Esophagus muscularis mucosa (tissue), 4 donors: Measurements from ENCODE around the gene TRMT5. TPM values are rescaled to one million over a fixed set of nuclear protein-coding genes. Genes with fewer than 3 reads are reported as not detected.

Experiments used
- DNase-seq: peaks from one replicate; pipeline ENCODE4 v3.0.0-alpha.2; 2017; ENCODE audit errors: extremely low spot score
- H3K27ac ChIP-seq, 4 donors: fragments of 200-600 bp; sonication (generic); replicated peaks in 1 of 4; 1 replicate in 3 of 4; 2 replicates in 1 of 4; pipeline ENCODE4 v1.5.1; 2016 to 2019; ENCODE audit warnings: mild to moderate bottlenecking in 1 of 4
- H3K27me3 ChIP-seq, 4 donors: fragments of 200-600 bp; sonication (generic); one replicate each; pipeline versions ENCODE4 v1.5.1 to v1.6.0; 2016 to 2019
- H3K36me3 ChIP-seq, 4 donors: fragments of 200-600 bp; sonication (generic); one replicate each; pipeline ENCODE4 v1.5.1; 2016 to 2019
- H3K4me1 ChIP-seq, 4 donors: fragments of 200-600 bp; sonication (generic); one replicate each; pipeline ENCODE4 v1.5.1; 2016 to 2019
- H3K4me3 ChIP-seq, 4 donors: fragments of 200-600 bp; sonication (generic); 1 replicate in 2 of 4; 2 replicates in 2 of 4; pipeline ENCODE4 v1.5.1; 2016 to 2019; ENCODE audit warnings: mild to moderate bottlenecking in 4 of 4, moderate library complexity in 1 of 4
- H3K9me3 ChIP-seq, 4 donors: fragments of 200-600 bp; sonication (generic); 1 replicate in 3 of 4; 2 replicates in 1 of 4; pipeline ENCODE4 v1.5.1; 2016 to 2019
- CTCF ChIP-seq, 3 experiments: fragments of 200-600 bp in 2 of 3; fragments of 450-650 bp in 1 of 3; sonication (generic) in 2 of 3; IDR thresholded peaks; one replicate each; pipeline ENCODE4 v1.5.1; 2017 to 2019; ENCODE audit warnings: antibody characterized with exemption in 3 of 3, mild to moderate bottlenecking in 2 of 3, moderate library complexity in 1 of 3
- EP300 ChIP-seq: sonication (generic); formaldehyde crosslinking; IDR thresholded peaks from one replicate; pipeline ENCODE4 v1.6.1; 2017; ENCODE audit warnings: antibody characterized with exemption
- POLR2A ChIP-seq: fragments of 450-650 bp; IDR thresholded peaks from one replicate; pipeline ENCODE4 v1.6.1; 2017; ENCODE audit warnings: antibody characterized with exemption, moderate library complexity, mild to moderate bottlenecking, low read depth
- POLR2AphosphoS5 ChIP-seq, 2 donors: sonication (generic); formaldehyde crosslinking; IDR thresholded peaks; one replicate each; pipeline ENCODE4 v1.6.1; 2017; ENCODE audit warnings: antibody characterized with exemption in 2 of 2
- WGBS: methylation state at CpG from one replicate; pipeline ENCODE4 v1.1.5; 2018; 5-methylcytosine and 5-hydroxymethylcytosine counted together
- intact Hi-C: fragments of 100-400 bp; cut with DNase I; formaldehyde crosslinking; loops from one replicate; pipeline ENCODE4 v1.15.1; 2023
- total RNA-seq, 4 donors: library from RNA; depleted of rRNA; stranded (reverse); fragments of >200 nt; gene quantifications; one replicate each; pipeline versions ENCODE4 v1.1.0 to v1.2.1, GENCODE V29; 2016

TRMT5 gene
- total RNA-seq, 4 donors from 2014 or later: 8.6 to 12.0 (median 9.4) TPM

GRCh38 chr14:60946773-60947172 lies 34.1 kb downstream of the TRMT5 start:
- Histone ChIP-seq H3K27me3 (no peaks in the 10 kb centered on the region), H3K27ac (no peak overlapping the region), H3K4me3 (no peak overlapping the region), H3K36me3 (no peaks in the 10 kb centered on the region), H3K4me1 (peaks cover 0 to 14% (median 6%) of the 10 kb centered on the region in 4 donors), H3K9me3 (no peaks in the 10 kb centered on the region)
- DNase-seq: no peak
- no peak for TF ChIP-seq EP300
- no peak for TF ChIP-seq POLR2A
- no peak for TF ChIP-seq POLR2AphosphoS5 (IDR thresholded peaks at IDR 0.05)
- TF ChIP-seq CTCF (IDR thresholded peaks at IDR 0.05): no peak
- 90% methylated on average over 3 of the region's 3 CpGs for WGBS
- intact Hi-C loops: no loop called here

- no peaks in the 10 kb centered on the region for H3K27me3 ChIP-seq
- 81% methylated on average over 1 of the region's 1 CpG for WGBS
- intact Hi-C loops: no loop called here
Observed at GRCh38 chr14:60945984-60946383, 34.9 kb downstream of the TRMT5 start.

GRCh38 chr14:60944204-60944603 lies 36.7 kb downstream of the TRMT5 start:
- 47% methylated on average over 4 of the region's 4 CpGs for WGBS
- Histone ChIP-seq H3K4me1 (peaks cover 0 to 14% (median 6%) of the 10 kb centered on the region in 4 donors), H3K4me3 (no peak overlapping the region), H3K36me3 (no peaks in the 10 kb centered on the region), H3K27ac (no peak overlapping the region), H3K27me3 (no peaks in the 10 kb centered on the region), H3K9me3 (no peaks in the 10 kb centered on the region)
- DNase-seq: no peak
- TF ChIP-seq POLR2A (no peak), POLR2AphosphoS5 (IDR thresholded peaks at IDR 0.05) (no peak), CTCF (IDR thresholded peaks at IDR 0.05) (no peak), EP300 (no peak)
- intact Hi-C loops: no loop called here

More at GRCh38 chr14:60945984-60946383, 34.9 kb downstream of the TRMT5 start:
- no peaks in the 10 kb centered on the region for H3K36me3 ChIP-seq
- DNase-seq: no peak
- H3K4me1 ChIP-seq: peaks cover 0 to 14% (median 6%) of the 10 kb centered on the region in 4 donors
- H3K4me3 ChIP-seq: no peak overlapping the region
- no peaks in the 10 kb centered on the region for H3K9me3 ChIP-seq
- no peak for TF ChIP-seq POLR2A
- TF ChIP-seq EP300: no peak
- TF ChIP-seq POLR2AphosphoS5 (IDR thresholded peaks at IDR 0.05): no peak
- TF ChIP-seq CTCF (IDR thresholded peaks at IDR 0.05): no peak
- H3K27ac ChIP-seq: no peak overlapping the region

GRCh38 chr14:60943637-60944032 lies 37.2 kb downstream of the TRMT5 start:
- DNase-seq: no peak
- Histone ChIP-seq H3K4me3 (no peak overlapping the region), H3K36me3 (no peaks in the 10 kb centered on the region), H3K4me1 (peaks cover 0 to 14% (median 6%) of the 10 kb centered on the region in 4 donors), H3K27me3 (no peaks in the 10 kb centered on the region), H3K9me3 (no peaks in the 10 kb centered on the region), H3K27ac (no peak overlapping the region)
- TF ChIP-seq POLR2AphosphoS5 (IDR thresholded peaks at IDR 0.05) (no peak), CTCF (IDR thresholded peaks at IDR 0.05) (no peak), EP300 (no peak), POLR2A (no peak)
- WGBS: 93% methylated on average over 1 of the region's 1 CpG
- intact Hi-C loops: no loop called here

- Histone ChIP-seq H3K4me3 (no peak overlapping the region), H3K27me3 (no peaks in the 10 kb centered on the region), H3K36me3 (no peaks in the 10 kb centered on the region), H3K4me1 (no peaks in the 10 kb centered on the region), H3K9me3 (no peaks in the 10 kb centered on the region), H3K27ac (no peak overlapping the region)
- no peak for TF ChIP-seq EP300
- TF ChIP-seq POLR2A: no peak
- TF ChIP-seq POLR2AphosphoS5 (IDR thresholded peaks at IDR 0.05): no peak
- TF ChIP-seq CTCF (IDR thresholded peaks at IDR 0.05): no peak
- intact Hi-C loops: no loop called here
- no peak for DNase-seq
Observed at GRCh38 chr14:60935319-60935718, 45.6 kb downstream of the TRMT5 start.
